GM18868 (cell line): ENCODE measurements around the gene TSR1.

ENCODE experiments used
- ATAC-seq: cut with Tn5 transposase; IDR thresholded peaks from one replicate; pipeline ENCODE4 v1.9.1; 2021; ENCODE audit warnings: mild to moderate bottlenecking, moderate library complexity; ENCODE audit not compliant: unreplicated experiment

The TSR1 gene

GRCh38 chr17:2369551-2370210, 33.4 kb upstream of the TSR1 start:
- no peak for ATAC-seq

GRCh38 chr17:2369039-2369438, 32.8 kb upstream of the TSR1 start:
- ATAC-seq: no peak

- ATAC-seq: no peak
Observed at GRCh38 chr17:2368359-2368758, 32.1 kb upstream of the TSR1 start.

- no peak for ATAC-seq
Observed at GRCh38 chr17:2366747-2367494, 30.7 kb upstream of the TSR1 start.

- ATAC-seq: no peak
Observed at GRCh38 chr17:2365132-2365531, 28.9 kb upstream of the TSR1 start.

GRCh38 chr17:2364763-2365116, 28.5 kb upstream of the TSR1 start:
- no peak for ATAC-seq

- ATAC-seq: no peak
Observed at GRCh38 chr17:2363851-2364762, 27.9 kb upstream of the TSR1 start.

GRCh38 chr17:2363318-2363717, 27.1 kb upstream of the TSR1 start:
- ATAC-seq: no peak

- ATAC-seq: no peak
Observed at GRCh38 chr17:2362881-2363280, 26.6 kb upstream of the TSR1 start.

- no peak for ATAC-seq
Observed at GRCh38 chr17:2362416-2362815, 26.2 kb upstream of the TSR1 start.

- no peak for ATAC-seq
Observed at GRCh38 chr17:2362016-2362415, 25.8 kb upstream of the TSR1 start.

GRCh38 chr17:2361010-2361760, 24.9 kb upstream of the TSR1 start:
- no peak for ATAC-seq

- no peak for ATAC-seq
Observed at GRCh38 chr17:2357931-2358434, 21.7 kb upstream of the TSR1 start.

- no peak for ATAC-seq
Observed at GRCh38 chr17:2357237-2357636, 21.0 kb upstream of the TSR1 start.

GRCh38 chr17:2354311-2354710, 18.1 kb upstream of the TSR1 start:
- ATAC-seq: no peak

- ATAC-seq: no peak
Observed at GRCh38 chr17:2351269-2351668, 15.0 kb upstream of the TSR1 start.

- ATAC-seq: no peak
Observed at GRCh38 chr17:2347805-2348685, 11.8 kb upstream of the TSR1 start.

- ATAC-seq: no peak
Observed at GRCh38 chr17:2346475-2346874, 10.2 kb upstream of the TSR1 start.

GRCh38 chr17:2344528-2344927, 8.3 kb upstream of the TSR1 start:
- no peak for ATAC-seq

- ATAC-seq: no peak
Observed at GRCh38 chr17:2343421-2343820, 7.2 kb upstream of the TSR1 start.
